ENCODE measurements around the gene IDH2. TPM values are rescaled to one million over a fixed set of nuclear protein-coding genes. Genes with fewer than 3 reads are reported as not detected.
"Not testable (repeated sequence)": the region's sequence is repeated elsewhere in the genome, so short reads cannot be mapped to it uniquely, and the experiment has no call there.

IDH2 gene
- total RNA-seq, 1 donor, result 28.6 TPM

DNA sequence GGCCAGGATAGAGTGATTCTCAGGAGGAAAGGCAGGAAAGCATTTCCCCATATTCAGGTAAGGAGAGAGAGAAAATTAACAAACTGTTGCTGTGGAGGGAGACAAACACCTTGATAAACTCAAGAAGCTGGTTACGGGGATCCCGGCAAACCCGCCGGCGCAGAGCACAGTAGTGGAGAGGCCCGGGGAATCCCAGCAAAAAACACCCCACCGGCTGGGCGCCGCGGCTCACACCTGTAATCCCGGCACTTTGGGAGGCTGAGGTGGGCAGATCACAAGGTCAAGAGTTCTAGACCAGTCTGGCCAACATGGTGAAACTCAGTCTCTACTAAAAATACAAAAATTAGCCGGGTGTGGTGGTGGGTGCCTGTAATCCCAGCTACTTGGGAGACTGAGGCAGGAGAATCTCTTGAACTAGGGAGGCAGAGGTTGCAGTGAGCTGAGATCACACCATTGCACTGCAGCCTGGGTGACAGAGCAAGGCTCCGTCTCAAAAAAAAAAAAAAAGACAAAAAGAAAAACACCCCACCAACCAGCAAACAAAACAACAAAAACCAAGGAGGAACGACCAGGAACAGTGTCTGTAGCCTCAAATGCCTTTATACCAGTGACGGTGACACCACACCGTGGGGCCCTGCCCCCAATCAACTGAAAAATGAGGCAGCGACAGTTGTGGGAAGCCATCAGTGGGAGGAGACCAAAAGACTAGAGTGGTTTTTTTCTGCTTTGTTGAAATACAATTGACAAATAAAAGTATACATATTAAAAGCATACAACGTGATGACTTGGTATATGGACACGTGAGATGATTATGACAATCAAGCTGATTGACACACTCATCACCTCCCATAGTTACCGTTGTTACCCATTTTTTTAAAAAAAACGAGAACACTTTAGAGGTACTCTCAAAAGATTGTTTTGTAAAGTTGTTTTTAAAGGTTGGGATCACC, 40.2 kb upstream of the IDH2 start:
- H3K4me3 ChIP-seq (ENCODE audit: low read depth, low read length), result no peak overlapping the region
- no peak for DNase-seq (ENCODE audit: low read depth)
- TF ChIP-seq, protein P1, sequence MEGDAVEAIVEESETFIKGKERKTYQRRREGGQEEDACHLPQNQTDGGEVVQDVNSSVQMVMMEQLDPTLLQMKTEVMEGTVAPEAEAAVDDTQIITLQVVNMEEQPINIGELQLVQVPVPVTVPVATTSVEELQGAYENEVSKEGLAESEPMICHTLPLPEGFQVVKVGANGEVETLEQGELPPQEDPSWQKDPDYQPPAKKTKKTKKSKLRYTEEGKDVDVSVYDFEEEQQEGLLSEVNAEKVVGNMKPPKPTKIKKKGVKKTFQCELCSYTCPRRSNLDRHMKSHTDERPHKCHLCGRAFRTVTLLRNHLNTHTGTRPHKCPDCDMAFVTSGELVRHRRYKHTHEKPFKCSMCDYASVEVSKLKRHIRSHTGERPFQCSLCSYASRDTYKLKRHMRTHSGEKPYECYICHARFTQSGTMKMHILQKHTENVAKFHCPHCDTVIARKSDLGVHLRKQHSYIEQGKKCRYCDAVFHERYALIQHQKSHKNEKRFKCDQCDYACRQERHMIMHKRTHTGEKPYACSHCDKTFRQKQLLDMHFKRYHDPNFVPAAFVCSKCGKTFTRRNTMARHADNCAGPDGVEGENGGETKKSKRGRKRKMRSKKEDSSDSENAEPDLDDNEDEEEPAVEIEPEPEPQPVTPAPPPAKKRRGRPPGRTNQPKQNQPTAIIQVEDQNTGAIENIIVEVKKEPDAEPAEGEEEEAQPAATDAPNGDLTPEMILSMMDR (IDR thresholded peaks at IDR 0.05; ENCODE audit: insufficient read depth, low read length), result no peak

DNA sequence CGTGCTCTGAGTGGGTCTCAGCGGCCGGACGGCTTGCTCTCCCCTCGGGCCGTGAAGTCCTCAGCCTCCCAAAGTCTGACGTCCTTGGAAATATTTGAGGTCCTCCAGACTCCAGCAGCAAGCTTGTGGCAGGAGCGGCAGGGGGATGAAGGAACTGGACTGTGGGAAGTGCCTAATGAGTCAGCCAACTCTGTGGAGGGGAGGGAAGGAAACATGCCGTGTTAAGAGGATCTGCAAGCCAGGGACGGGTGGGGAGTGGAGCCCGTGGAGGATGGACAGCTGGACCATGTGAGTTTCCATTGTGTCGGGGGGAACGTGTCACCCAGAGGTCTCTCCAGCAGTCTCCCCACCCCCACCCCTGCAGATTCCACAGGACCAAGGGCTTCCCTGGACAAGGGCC, 39.4 kb upstream of the IDH2 start:
- H3K4me3 ChIP-seq (ENCODE audit: low read depth, low read length), result no peak overlapping the region
- DNase-seq (ENCODE audit: low read depth), result peak; percentile 51
- TF ChIP-seq, protein P1 (IDR thresholded peaks at IDR 0.05; ENCODE audit: insufficient read depth, low read length), result no peak

DNA sequence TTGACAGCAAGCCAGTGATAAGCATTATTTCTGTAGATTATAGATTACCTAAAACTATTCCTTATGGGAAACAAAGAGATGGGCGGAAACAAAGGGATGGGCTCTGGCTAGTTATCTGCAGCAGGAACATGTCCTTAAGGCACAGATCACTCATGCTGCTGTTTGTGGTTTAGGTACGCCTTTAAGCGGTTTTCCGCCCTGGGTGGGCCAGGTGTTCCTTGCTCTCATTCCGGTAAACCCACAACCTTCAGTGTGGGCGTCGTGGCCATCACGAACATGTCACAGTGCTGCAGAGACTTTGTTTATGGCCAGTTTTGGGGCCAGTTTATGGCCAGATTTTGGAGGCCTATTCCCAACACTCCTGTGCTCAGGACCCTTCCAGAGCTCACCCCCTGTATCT, 37.3 kb upstream of the IDH2 start:
- H3K4me3 ChIP-seq (ENCODE audit: low read depth, low read length); DNase-seq (ENCODE audit: low read depth): not testable (repeated sequence)

DNA sequence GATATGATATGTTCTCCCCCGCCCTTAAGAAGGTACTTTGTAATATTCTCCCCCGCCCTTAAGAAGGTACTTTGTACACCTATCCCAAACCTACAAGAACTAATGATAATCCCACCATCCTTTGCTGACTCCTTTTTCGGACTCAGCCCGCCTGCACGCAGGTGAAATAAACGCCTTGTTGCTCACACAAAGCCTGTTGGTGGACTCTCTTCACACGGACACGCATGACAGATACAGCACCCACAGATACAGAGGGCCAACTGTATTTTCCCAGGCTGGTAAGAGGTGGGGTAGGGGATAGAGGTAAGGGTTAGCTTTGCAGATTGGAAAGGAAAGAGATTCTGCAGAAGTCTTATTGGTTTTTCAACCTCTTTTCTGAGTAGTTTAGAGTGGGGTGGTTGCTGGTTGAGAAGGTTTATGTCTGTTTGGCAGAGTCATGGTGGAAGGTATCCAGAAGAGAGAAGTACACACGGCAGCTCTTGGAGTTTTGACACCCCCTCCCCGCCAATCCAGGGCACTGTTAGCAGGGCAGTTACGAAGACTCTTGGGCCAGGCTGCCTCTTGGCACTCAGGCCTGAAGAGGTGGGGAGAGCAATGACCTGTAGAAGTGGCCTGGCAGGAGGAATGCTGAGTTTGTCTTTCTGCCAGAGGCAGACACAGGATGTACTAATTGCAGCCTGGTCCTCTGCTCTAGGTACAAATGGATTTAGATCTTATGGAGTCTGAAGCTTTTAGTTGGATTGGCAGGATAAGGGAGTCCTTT, 36.0 kb upstream of the IDH2 start:
- TF ChIP-seq, protein P1 (IDR thresholded peaks at IDR 0.05; ENCODE audit: insufficient read depth, low read length), result no peak
- no peak overlapping the region for H3K4me3 ChIP-seq (ENCODE audit: low read depth, low read length)
- DNase-seq (ENCODE audit: low read depth), result no peak

DNA sequence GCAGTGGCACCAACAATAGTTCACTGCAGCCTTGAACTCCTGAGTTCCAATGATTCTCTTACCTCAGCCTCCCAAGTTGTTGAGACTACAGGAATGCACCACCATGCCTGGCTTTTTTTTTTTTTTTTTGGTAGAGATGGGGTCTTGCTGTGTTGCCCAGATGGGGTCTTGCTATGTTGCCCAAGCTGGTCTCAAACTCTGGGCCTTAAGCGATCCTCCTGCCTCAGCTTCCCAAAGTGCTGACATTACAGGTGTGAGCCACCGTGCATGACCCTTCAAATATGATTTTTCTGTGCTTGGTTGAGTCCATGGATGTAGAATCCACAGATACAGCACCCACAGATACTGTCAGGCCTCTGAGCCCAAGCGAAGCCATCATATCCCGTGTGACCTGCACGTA, 30.2 kb upstream of the IDH2 start:
- DNase-seq (ENCODE audit: low read depth), result no peak
- TF ChIP-seq, protein P1 (IDR thresholded peaks at IDR 0.05; ENCODE audit: insufficient read depth, low read length), result no peak
- H3K4me3 ChIP-seq (ENCODE audit: low read depth, low read length), result no peak overlapping the region

DNA sequence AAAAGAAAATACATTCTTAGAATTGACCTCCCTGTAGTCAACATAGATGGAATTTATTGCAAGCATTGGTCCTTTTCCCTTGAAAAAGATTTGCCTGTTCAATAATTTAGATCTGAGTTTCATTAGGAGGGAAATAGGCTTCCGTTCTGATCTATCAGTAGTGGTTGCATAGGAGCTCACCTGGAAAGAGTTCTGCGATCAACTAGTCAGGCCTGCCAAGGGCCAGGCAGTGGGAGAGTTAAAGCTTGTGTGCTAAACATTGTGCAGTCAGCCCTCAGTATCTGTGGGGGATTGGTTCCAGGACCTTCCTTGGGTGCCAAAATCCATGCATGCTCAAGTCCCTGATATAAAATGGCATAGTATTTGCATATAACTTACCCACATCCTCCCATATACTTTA, 29.6 kb upstream of the IDH2 start:
- TF ChIP-seq, protein P1 (IDR thresholded peaks at IDR 0.05; ENCODE audit: insufficient read depth, low read length), result no peak
- DNase-seq (ENCODE audit: low read depth), result no peak
- H3K4me3 ChIP-seq (ENCODE audit: low read depth, low read length), result no peak overlapping the region

DNA sequence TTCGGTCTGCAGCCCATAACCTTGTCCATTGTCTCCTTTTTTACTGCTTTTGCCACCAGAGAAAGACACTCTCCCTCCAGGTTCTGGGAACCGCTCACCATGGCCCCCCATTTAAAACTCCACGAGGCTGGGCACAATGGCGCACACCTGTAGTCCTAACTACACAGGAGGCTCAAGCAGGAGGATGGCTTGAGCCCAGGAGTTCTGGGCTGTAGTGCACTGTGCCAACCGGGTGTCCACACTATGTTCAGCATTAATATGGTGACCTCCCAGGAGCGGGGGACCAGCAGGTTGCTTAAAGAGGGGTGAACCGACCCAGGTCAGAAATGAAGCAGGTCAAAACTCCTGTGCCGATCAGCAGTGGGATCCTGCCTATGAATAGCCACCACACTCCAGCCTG, 28.0 kb upstream of the IDH2 start:
- no peak for DNase-seq (ENCODE audit: low read depth)
- TF ChIP-seq, protein P1 (IDR thresholded peaks at IDR 0.05; ENCODE audit: insufficient read depth, low read length), result no peak
- H3K4me3 ChIP-seq (ENCODE audit: low read depth, low read length), result no peak overlapping the region
